GM12892 (cell line): ENCODE measurements around the gene LRRC8C.

Source experiments
- DNase-seq: peaks from one replicate; pipeline ENCODE4 v3.0.0; 2011; ENCODE audit not compliant: insufficient read length
- FAIRE-seq: peaks from 2 replicates; lab custom pipeline; 2011; peaks lifted over from hg19 to GRCh38; lab: Jason Lieb, UNC
- POLR2A ChIP-seq: IDR thresholded peaks from 2 replicates; pipeline ENCODE4 v1.6.1; 2011; ENCODE audit warnings: low read depth, low read length, control low read depth
- POLR2AphosphoS5 ChIP-seq: IDR thresholded peaks from 2 replicates; pipeline ENCODE4 v1.6.1; 2011; ENCODE audit warnings: low read depth, low read length, control low read depth
- TAF1 ChIP-seq: IDR thresholded peaks from 2 replicates; pipeline ENCODE4 v1.6.1; 2011; ENCODE audit warnings: low read depth, mild to moderate bottlenecking, control low read depth, low read length, borderline replicate concordance

The LRRC8C gene

GRCh38 chr1:89608984-89609725 lies 23.8 kb upstream of the LRRC8C start:
- TF ChIP-seq POLR2AphosphoS5 (no peak), POLR2A (no peak), TAF1 (no peak)
- no peak for DNase-seq
- FAIRE-seq: no peak

- DNase-seq (no peak), FAIRE-seq (no peak)
- TF ChIP-seq TAF1 (no peak), POLR2A (no peak), POLR2AphosphoS5 (no peak)
Measured at GRCh38 chr1:89609781-89610456, 23.0 kb upstream of the LRRC8C start.

GRCh38 chr1:89610457-89611011 lies 22.4 kb upstream of the LRRC8C start:
- FAIRE-seq (peak; percentile 9), DNase-seq (no peak)
- no peak for TF ChIP-seq POLR2A
- no peak for TF ChIP-seq POLR2AphosphoS5
- TF ChIP-seq TAF1: no peak

GRCh38 chr1:89611721-89612120 lies 21.2 kb upstream of the LRRC8C start:
- peak; percentile 78 for FAIRE-seq
- TF ChIP-seq POLR2AphosphoS5: no peak
- TF ChIP-seq POLR2A: no peak
- no peak for TF ChIP-seq TAF1
- peak; percentile 39 for DNase-seq

GRCh38 chr1:89613928-89614327 lies 19.0 kb upstream of the LRRC8C start:
- FAIRE-seq (no peak), DNase-seq (no peak)

GRCh38 chr1:89615676-89616598 lies 17.0 kb upstream of the LRRC8C start:
- FAIRE-seq (peak; percentile 17), DNase-seq (no peak)
- TF ChIP-seq POLR2A (no peak), TAF1 (no peak), POLR2AphosphoS5 (no peak)

More at GRCh38 chr1:89613928-89614327, 19.0 kb upstream of the LRRC8C start:
- TF ChIP-seq POLR2A (no peak), TAF1 (no peak), POLR2AphosphoS5 (no peak)

- TF ChIP-seq TAF1 (no peak), POLR2A (no peak), POLR2AphosphoS5 (no peak)
- FAIRE-seq: no peak
- DNase-seq: no peak
Measured at GRCh38 chr1:89616844-89617627, 15.9 kb upstream of the LRRC8C start.

- FAIRE-seq (no peak), DNase-seq (no peak)
- TF ChIP-seq POLR2AphosphoS5 (no peak), TAF1 (no peak), POLR2A (no peak)
Measured at GRCh38 chr1:89620664-89621063, 12.3 kb upstream of the LRRC8C start.

GRCh38 chr1:89622895-89623294 lies 10.0 kb upstream of the LRRC8C start:
- FAIRE-seq (no peak), DNase-seq (no peak)
- TF ChIP-seq POLR2A: no peak
- no peak for TF ChIP-seq POLR2AphosphoS5
- no peak for TF ChIP-seq TAF1

GRCh38 chr1:89624314-89624713 lies 8.6 kb upstream of the LRRC8C start:
- TF ChIP-seq TAF1: no peak
- TF ChIP-seq POLR2AphosphoS5: no peak
- TF ChIP-seq POLR2A: no peak
- DNase-seq (no peak), FAIRE-seq (no peak)
